HCT116 (cell line): Measurements from ENCODE around the gene AMMECR1. TPM values are rescaled to one million over a fixed set of nuclear protein-coding genes. Genes with fewer than 3 reads are reported as not detected.
A peak's percentile ranks its signal among the peaks of the same experiment; 100 is the strongest.
"Not testable (repeated sequence)": the region's sequence is repeated elsewhere in the genome, so short reads cannot be mapped to it uniquely, and the experiment has no call there.

ENCODE experiments used
- ATAC-seq: fragments of 200-7000 bp; cut with Tn5 transposase; 2 replicates; pipeline ENCODE4 v1.9.1; 2020; ENCODE audit warnings: mild to moderate bottlenecking, moderate library complexity
- BruUV-seq: library from RNA; stranded (reverse); fragments of 400-500 nt; replicated peaks from 2 replicates; lab custom pipeline; 2021; lab: Mats Ljungman, UMichigan
- CTCF ChIA-PET: fragments of 300-600 bp; sonication (Branson Sonifier 250); formaldehyde crosslinking; loops from one replicate; lab custom pipeline; 2021; ENCODE audit warnings: antibody characterized with exemption; lab: Charles Lee
- POLR2A ChIA-PET: fragments of 300-600, 350-600 bp; sonication (Branson Sonifier 250); formaldehyde crosslinking; loops from one replicate; lab custom pipeline; 2021; ENCODE audit warnings: antibody characterized with exemption; lab: Charles Lee
- RAD21 ChIA-PET, 2 experiments: fragments of 300-600 bp; sonication (Branson Sonifier 250); formaldehyde crosslinking; loops; one replicate each; lab custom pipeline; 2023; ENCODE audit warnings: low total read pairs in 2 of 2; ENCODE audit not compliant: uncharacterized antibody in 2 of 2, unreplicated experiment in 2 of 2, low non-redundant PET in 1 of 2; lab: Charles Lee
- DNase-seq: peaks from one replicate; pipeline ENCODE4 v3.0.0-alpha.2; 2010; ENCODE audit warnings: low read depth, low spot score
- H2AFZ ChIP-seq: fragments of 200-600 bp; shearing (Covaris generic), sonication (generic); 2 replicates; pipeline ENCODE4 v1.6.1; 2017; ENCODE audit warnings: low read depth, mixed run types, mixed read lengths, antibody characterized with exemption, low read length; ENCODE audit not compliant: poor library complexity, severe bottlenecking
- H3K27ac ChIP-seq: 2 replicates; pipeline ENCODE4 v1.5.1; 2012; ENCODE audit warnings: low read depth, low read length
- H3K27me3 ChIP-seq: fragments of 200-600 bp; sonication (generic); 2 replicates; pipeline ENCODE4 v1.6.1; 2016; ENCODE audit warnings: mixed run types, low read length, mixed read lengths; ENCODE audit not compliant: insufficient read depth
- H3K36me3 ChIP-seq, 2 experiments: fragments of 200-500 bp in 1 of 2; fragments of 200-600 bp in 1 of 2; sonication (Bioruptor generic) in 1 of 2; sonication (generic) in 1 of 2; 2 replicates each; pipeline versions ENCODE4 v1.5.1 to v1.6.1; 2014 to 2016; ENCODE audit warnings: low read length in 2 of 2, inconsistent platforms in 1 of 2, mixed read lengths in 1 of 2, mixed run types in 1 of 2; ENCODE audit not compliant: insufficient read depth in 2 of 2, control insufficient read depth in 1 of 2
- H3K4me1 ChIP-seq, 2 experiments: fragments of 200-600 bp in 1 of 2; sonication (generic) in 1 of 2; 2 replicates each; pipeline versions ENCODE4 v1.5.1 to v1.6.1; 2012 to 2017; ENCODE audit warnings: low read length in 2 of 2, inconsistent platforms in 1 of 2, mild to moderate bottlenecking in 1 of 2, mixed read lengths in 1 of 2, mixed run types in 1 of 2, moderate library complexity in 1 of 2; ENCODE audit not compliant: insufficient read depth in 2 of 2, control insufficient read depth in 1 of 2
- H3K4me2 ChIP-seq: fragments of 200-600 bp; sonication (generic); 2 replicates; pipeline ENCODE4 v1.6.1; 2017; ENCODE audit warnings: mixed run types, low read length, mixed read lengths
- H3K4me3 ChIP-seq, 2 experiments: fragments of 200-600 bp in 1 of 2; sonication (generic) in 1 of 2; replicated peaks in 1 of 2; 2 replicates each; pipeline ENCODE4 v1.5.1; 2011 to 2016; ENCODE audit warnings: low read length in 2 of 2, control low read depth in 1 of 2, low read depth in 1 of 2, mild to moderate bottlenecking in 1 of 2, mixed read lengths in 1 of 2, mixed run types in 1 of 2
- H3K79me2 ChIP-seq: fragments of 200-600 bp; sonication (generic); 2 replicates; pipeline ENCODE4 v1.6.1; 2017; ENCODE audit warnings: mild to moderate bottlenecking, mixed run types, low read length, moderate library complexity, mixed read lengths; ENCODE audit not compliant: insufficient read depth
- H3K9ac ChIP-seq: fragments of 200-600 bp; sonication (generic); 2 replicates; pipeline ENCODE4 v1.6.1; 2016; ENCODE audit warnings: low read length, mixed read lengths
- H3K9me2 ChIP-seq: fragments of 200-600 bp; sonication (generic), shearing (Covaris generic); 2 replicates; pipeline ENCODE4 v1.6.1; 2017; ENCODE audit warnings: mixed run types, mild to moderate bottlenecking, moderate library complexity; ENCODE audit not compliant: insufficient read depth
- H3K9me3 ChIP-seq, 2 experiments: fragments of 200-500 bp in 1 of 2; fragments of 200-600 bp in 1 of 2; sonication (Bioruptor generic) in 1 of 2; sonication (generic) in 1 of 2; 2 replicates each; pipeline ENCODE4 v1.6.1; 2014 to 2017; ENCODE audit warnings: low read length in 2 of 2, mixed read lengths in 2 of 2, inconsistent platforms in 1 of 2, low read depth in 1 of 2, mild to moderate bottlenecking in 1 of 2, mixed run types in 1 of 2, moderate library complexity in 1 of 2; ENCODE audit not compliant: control insufficient read depth in 1 of 2, insufficient read depth in 1 of 2
- H4K20me1 ChIP-seq: fragments of 200-600 bp; sonication (generic), shearing (Covaris generic); 2 replicates; pipeline ENCODE4 v1.6.1; 2017; ENCODE audit warnings: mixed run types, mild to moderate bottlenecking, moderate library complexity; ENCODE audit not compliant: insufficient read depth
- CBX3 ChIP-seq: IDR thresholded peaks from 2 replicates; pipeline ENCODE4 v1.6.1; 2012; ENCODE audit warnings: low read depth
- CTCF ChIP-seq, 3 experiments: fragments of 200-600 bp in 1 of 3; sonication (generic) in 1 of 3; IDR thresholded peaks in 2 of 3; conservative IDR thresholded peaks in 1 of 3; 2 replicates each; pipeline ENCODE4 v1.5.1; 2012 to 2017; ENCODE audit warnings: low read depth in 2 of 3, low read length in 2 of 3, antibody characterized with exemption in 1 of 3, borderline replicate concordance in 1 of 3, control low read depth in 1 of 3, mild to moderate bottlenecking in 1 of 3, mixed read lengths in 1 of 3, mixed run types in 1 of 3, moderate library complexity in 1 of 3; ENCODE audit not compliant: insufficient read depth in 1 of 3
- POLR2A ChIP-seq: IDR thresholded peaks from 2 replicates; pipeline ENCODE4 v1.7.0; 2011; ENCODE audit warnings: borderline replicate concordance; ENCODE audit not compliant: insufficient read depth, insufficient read length; ENCODE audit errors: extremely low read depth
- RAD21 ChIP-seq: IDR thresholded peaks from 2 replicates; pipeline ENCODE4 v1.6.1; 2012; ENCODE audit warnings: low read depth, mild to moderate bottlenecking
- REST ChIP-seq: IDR thresholded peaks from 2 replicates; pipeline ENCODE4 v1.6.1; 2012; ENCODE audit warnings: low read depth
- SIN3A ChIP-seq: IDR thresholded peaks from 2 replicates; pipeline ENCODE4 v1.6.1; 2012; ENCODE audit warnings: low read depth
- SP1 ChIP-seq: IDR thresholded peaks from 2 replicates; pipeline ENCODE4 v1.6.1; 2012; ENCODE audit warnings: low read depth
- TCF7L2 ChIP-seq: IDR thresholded peaks from 2 replicates; pipeline ENCODE4 v1.7.0; 2011; ENCODE audit warnings: borderline replicate concordance, inconsistent platforms; ENCODE audit not compliant: insufficient read depth, insufficient read length; ENCODE audit errors: extremely low read depth
- YY1 ChIP-seq: IDR thresholded peaks from 2 replicates; pipeline ENCODE4 v1.6.1; 2011; ENCODE audit warnings: low read length, low read depth, moderate library complexity, mild to moderate bottlenecking; ENCODE audit not compliant: insufficient replicate concordance; ENCODE audit errors: extremely low read depth
- intact Hi-C: fragments of 100-400 bp; cut with micrococcal nuclease; formaldehyde crosslinking; loops from 2 replicates; pipeline ENCODE4 v1.10.0; 2022
- total RNA-seq: library from RNA; stranded (reverse); gene quantifications from one replicate; pipeline ENCODE4 v1.2.1, GENCODE V29; 2021; ENCODE audit not compliant: unreplicated experiment

Gene AMMECR1
- total RNA-seq, 1 experiment from 2014 or later: 9.2 TPM

- Histone ChIP-seq H3K4me2 (peak overlapping the region; percentile 75), H3K9ac (peak overlapping the region; percentile 65)
- peak; percentile 24 for DNase-seq
Observed at GRCh38 chrX:110229497-110230111, 88.3 kb downstream of the AMMECR1 start.

GRCh38 chrX:110228453-110228852 lies 89.4 kb downstream of the AMMECR1 start:
- no peak for TF ChIP-seq YY1
- no peak for TF ChIP-seq POLR2A
- TF ChIP-seq REST: no peak
- no peak for TF ChIP-seq TCF7L2
- TF ChIP-seq RAD21: no peak
- TF ChIP-seq SIN3A: no peak
- TF ChIP-seq SP1: no peak
- TF ChIP-seq CTCF (IDR thresholded peaks at IDR 0.05 in 2 of 3, conservative IDR thresholded peaks at IDR 0.05 in 1 of 3; ENCODE audit: borderline replicate concordance in 1 of 3, insufficient read depth in 1 of 3, low read depth in 2 of 3, low read length in 2 of 3): no peak
- no peak for TF ChIP-seq CBX3
- Histone ChIP-seq H3K27ac (no peak overlapping the region), H3K27me3 (no peaks in the 10 kb centered on the region), H3K4me3 (no peak overlapping the region), H4K20me1 (no peaks in the 10 kb centered on the region), H3K36me3 (no peaks in the 10 kb centered on the region), H3K9me3 (no peaks in the 10 kb centered on the region), H3K79me2 (no peaks in the 10 kb centered on the region), H3K4me1 (peaks cover 9 to 22% of the 10 kb centered on the region in 2 experiments; a peak in 3 of 4 replicates), H3K4me2 (no peak overlapping the region), H3K9ac (no peak overlapping the region), H2AFZ (no peak overlapping the region), H3K9me2 (no peaks in the 10 kb centered on the region)
- POLR2A ChIA-PET: no interaction called here
- intact Hi-C loops: no loop called here
- CTCF ChIA-PET: no interaction called here
- DNase-seq (no peak), ATAC-seq (no peak)
- no TSS peak for BruUV-seq
- RAD21 ChIA-PET: no interaction called here

More at GRCh38 chrX:110229497-110230111, 88.3 kb downstream of the AMMECR1 start:
- RAD21 ChIA-PET, CTCF ChIA-PET, H2AFZ ChIP-seq, H3K9me2 ChIP-seq, intact Hi-C loops, H3K9me3 ChIP-seq, H4K20me1 ChIP-seq, H3K27me3 ChIP-seq, BruUV-seq, H3K79me2 ChIP-seq, H3K36me3 ChIP-seq: not testable (repeated sequence)
- Histone ChIP-seq H3K27ac (peak overlapping the region; percentile 69), H3K4me1 (peaks cover 9 to 22% of the 10 kb centered on the region in 2 experiments; a peak in 3 of 4 replicates), H3K4me3 (peak overlapping the region; percentile 46 to 56)
- peak; percentile 89 for ATAC-seq
- POLR2A ChIA-PET: interaction anchor here (1.3 kb wide), 1 partner anchor 10 kb away, joined by 3 read pairs; no protein-coding TSS in a partner anchor
- TF ChIP-seq YY1 (peak; percentile 47), SP1 (0 out of 2 replicates have a peak, but pooled peaks have one; percentile 10)
